Measurements from ENCODE around the gene MMAA.
"Not testable (repeated sequence)": the region's sequence is repeated elsewhere in the genome, so short reads cannot be mapped to it uniquely, and the experiment has no call there.

Gene MMAA

DNA sequence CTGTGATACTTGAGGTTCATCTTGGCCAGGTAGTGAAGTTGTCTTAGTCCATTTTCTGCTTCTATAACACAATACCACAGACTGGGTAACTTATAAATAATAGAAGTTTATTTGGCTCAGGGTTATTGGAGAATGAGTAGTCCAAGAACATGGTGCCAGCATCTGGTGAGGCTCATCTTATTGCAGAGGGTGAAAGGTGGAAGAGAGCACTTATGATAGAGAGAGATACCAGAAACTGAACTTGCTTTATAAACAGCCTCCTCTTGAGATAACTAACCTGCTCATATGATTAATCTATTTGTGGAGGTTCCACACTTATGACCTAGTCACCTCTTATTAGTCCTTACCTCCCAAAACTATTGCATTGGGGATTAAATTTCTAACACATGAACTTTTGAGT, 62.3 kb downstream of the MMAA start:
- Histone ChIP-seq H3K27ac (no peak overlapping the region), H3K9ac (ENCODE audit: insufficient read length) (no peak overlapping the region), H3K36me3 (ENCODE audit: insufficient read depth, low read length) (no peaks in the 10 kb centered on the region), H3K9me3 (ENCODE audit: low read depth, low read length) (no peaks in the 10 kb centered on the region), H3K4me3 (no peak overlapping the region)
- TF ChIP-seq POLR2AphosphoS5 (IDR thresholded peaks at IDR 0.05; ENCODE audit: borderline replicate concordance, low read depth, low read length) (no peak), EZH2 (IDR thresholded peaks at IDR 0.05) (no peak), FOXP2 (optimal IDR thresholded peaks at IDR 0.05; ENCODE audit: control extremely low read depth, extremely low read length, insufficient read depth) (no peak)
- DNase-seq (ENCODE audit: low read depth, low spot score), result no peak

GRCh38 chr4:145681956-145682355, 62.8 kb downstream of the MMAA start:
- H3K9ac ChIP-seq (ENCODE audit: insufficient read length), result no peak overlapping the region
- DNase-seq (ENCODE audit: low read depth, low spot score), result no peak

GRCh38 chr4:145686991-145687390, 67.8 kb downstream of the MMAA start:
- Histone ChIP-seq H3K9me3 (ENCODE audit: low read depth, low read length) (no peaks in the 10 kb centered on the region), H3K4me3 (no peak overlapping the region), H3K36me3 (ENCODE audit: insufficient read depth, low read length) (no peaks in the 10 kb centered on the region), H3K9ac (ENCODE audit: insufficient read length) (no peak overlapping the region), H3K27ac (no peak overlapping the region)
- DNase-seq (ENCODE audit: low read depth, low spot score), result no peak
- TF ChIP-seq POLR2AphosphoS5 (IDR thresholded peaks at IDR 0.05; ENCODE audit: borderline replicate concordance, low read depth, low read length) (no peak), FOXP2 (optimal IDR thresholded peaks at IDR 0.05; ENCODE audit: control extremely low read depth, extremely low read length, insufficient read depth) (no peak), EZH2 (IDR thresholded peaks at IDR 0.05) (no peak)

More at GRCh38 chr4:145681956-145682355, 62.8 kb downstream of the MMAA start:
- Histone ChIP-seq H3K4me3 (no peak overlapping the region), H3K27ac (no peak overlapping the region), H3K9me3 (ENCODE audit: low read depth, low read length) (no peaks in the 10 kb centered on the region), H3K36me3 (ENCODE audit: insufficient read depth, low read length) (no peaks in the 10 kb centered on the region)
- TF ChIP-seq EZH2 (IDR thresholded peaks at IDR 0.05) (no peak), FOXP2 (optimal IDR thresholded peaks at IDR 0.05; ENCODE audit: control extremely low read depth, extremely low read length, insufficient read depth) (no peak)

GRCh38 chr4:145690610-145691009, 71.4 kb downstream of the MMAA start:
- no peaks in the 10 kb centered on the region for H3K9me3 ChIP-seq (ENCODE audit: low read depth, low read length)
- no peak overlapping the region for H3K4me3 ChIP-seq
- no peak for DNase-seq (ENCODE audit: low read depth, low spot score)
- no peak overlapping the region for H3K9ac ChIP-seq (ENCODE audit: insufficient read length)
- TF ChIP-seq EZH2 (IDR thresholded peaks at IDR 0.05), result no peak
- TF ChIP-seq POLR2AphosphoS5 (IDR thresholded peaks at IDR 0.05; ENCODE audit: borderline replicate concordance, low read depth, low read length), result no peak
- TF ChIP-seq FOXP2 (optimal IDR thresholded peaks at IDR 0.05; ENCODE audit: control extremely low read depth, extremely low read length, insufficient read depth), result no peak
- no peaks in the 10 kb centered on the region for H3K36me3 ChIP-seq (ENCODE audit: insufficient read depth, low read length)
- H3K27ac ChIP-seq, result no peak overlapping the region

DNA sequence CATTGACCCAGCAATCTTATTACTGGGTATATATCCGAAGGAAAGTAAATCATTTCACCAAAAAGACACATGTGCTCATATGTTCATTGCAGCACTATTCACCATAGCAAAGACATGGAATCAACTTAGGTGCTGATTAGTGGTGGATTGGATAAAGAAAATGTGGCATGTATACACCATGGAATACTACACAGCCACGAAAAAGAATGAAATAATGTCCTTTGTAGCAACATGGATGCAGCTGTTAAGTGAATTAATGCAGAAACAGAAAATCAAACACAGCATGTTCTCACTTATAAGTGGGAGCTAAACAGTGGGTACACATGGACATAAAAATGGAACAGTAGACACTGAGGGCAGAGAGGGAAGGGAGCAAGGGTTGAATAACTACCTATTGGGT, 72.2 kb downstream of the MMAA start:
- H3K27ac ChIP-seq; H3K9me3 ChIP-seq (ENCODE audit: low read depth, low read length); DNase-seq (ENCODE audit: low read depth, low spot score): not testable (repeated sequence)

DNA sequence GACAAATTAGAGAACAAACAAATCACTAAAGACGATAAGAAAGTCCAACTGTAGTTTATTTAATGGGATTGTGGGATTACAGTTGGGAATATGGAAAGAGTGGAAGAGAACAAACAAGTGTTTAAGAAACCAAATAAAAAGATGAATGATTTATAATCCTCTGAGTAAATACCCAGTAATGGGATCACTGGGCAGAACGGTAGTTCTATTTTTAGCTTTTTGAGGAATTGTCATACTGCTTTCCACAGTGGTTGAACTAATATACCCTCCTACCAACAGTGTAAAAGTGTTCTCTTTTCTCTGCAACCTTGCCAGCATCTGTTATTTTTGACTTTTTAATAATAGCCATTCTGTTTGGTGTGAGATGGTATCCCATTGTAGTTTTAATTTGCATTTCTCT, 75.7 kb downstream of the MMAA start:
- no peak for DNase-seq (ENCODE audit: low read depth, low spot score)
- Histone ChIP-seq H3K4me3 (no peak overlapping the region), H3K27ac (no peak overlapping the region), H3K9me3 (ENCODE audit: low read depth, low read length) (no peaks in the 10 kb centered on the region), H3K36me3 (ENCODE audit: insufficient read depth, low read length) (no peaks in the 10 kb centered on the region), H3K9ac (ENCODE audit: insufficient read length) (no peak overlapping the region)
- TF ChIP-seq EZH2 (IDR thresholded peaks at IDR 0.05) (no peak), FOXP2 (optimal IDR thresholded peaks at IDR 0.05; ENCODE audit: control extremely low read depth, extremely low read length, insufficient read depth) (no peak), POLR2AphosphoS5 (IDR thresholded peaks at IDR 0.05; ENCODE audit: borderline replicate concordance, low read depth, low read length) (no peak)

More for the DNA sequence above, 72.2 kb downstream of the MMAA start:
- H3K36me3 ChIP-seq (ENCODE audit: insufficient read depth, low read length); H3K4me3 ChIP-seq; H3K9ac ChIP-seq (ENCODE audit: insufficient read length): not testable (repeated sequence)

DNA sequence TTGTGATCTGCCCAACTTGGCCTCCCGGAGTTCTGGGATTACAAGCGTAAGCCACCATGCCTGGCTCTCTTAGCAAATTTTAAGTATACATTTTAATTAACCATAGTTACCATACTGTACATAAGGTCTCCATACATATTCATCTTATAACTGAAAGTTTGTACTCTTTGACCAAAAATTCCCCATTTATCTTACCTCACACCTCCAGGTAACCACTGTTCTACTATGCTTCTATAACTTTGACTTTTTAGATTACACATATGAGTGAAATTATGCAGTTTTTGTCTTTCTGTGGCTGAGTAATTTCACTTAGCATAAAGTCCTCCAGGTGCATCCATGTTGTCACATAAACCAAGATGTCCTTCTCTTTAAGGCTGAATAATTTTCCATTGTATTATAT, 78.1 kb downstream of the MMAA start:
- H3K36me3 ChIP-seq (ENCODE audit: insufficient read depth, low read length), result no peaks in the 10 kb centered on the region
- no peaks in the 10 kb centered on the region for H3K9me3 ChIP-seq (ENCODE audit: low read depth, low read length)
- H3K9ac ChIP-seq (ENCODE audit: insufficient read length), result no peak overlapping the region
- H3K4me3 ChIP-seq, result no peak overlapping the region
- TF ChIP-seq FOXP2 (optimal IDR thresholded peaks at IDR 0.05; ENCODE audit: control extremely low read depth, extremely low read length, insufficient read depth), result no peak
- no peak for TF ChIP-seq EZH2 (IDR thresholded peaks at IDR 0.05)
- no peak for TF ChIP-seq POLR2AphosphoS5 (IDR thresholded peaks at IDR 0.05; ENCODE audit: borderline replicate concordance, low read depth, low read length)
- no peak overlapping the region for H3K27ac ChIP-seq
- no peak for DNase-seq (ENCODE audit: low read depth, low spot score)

DNA sequence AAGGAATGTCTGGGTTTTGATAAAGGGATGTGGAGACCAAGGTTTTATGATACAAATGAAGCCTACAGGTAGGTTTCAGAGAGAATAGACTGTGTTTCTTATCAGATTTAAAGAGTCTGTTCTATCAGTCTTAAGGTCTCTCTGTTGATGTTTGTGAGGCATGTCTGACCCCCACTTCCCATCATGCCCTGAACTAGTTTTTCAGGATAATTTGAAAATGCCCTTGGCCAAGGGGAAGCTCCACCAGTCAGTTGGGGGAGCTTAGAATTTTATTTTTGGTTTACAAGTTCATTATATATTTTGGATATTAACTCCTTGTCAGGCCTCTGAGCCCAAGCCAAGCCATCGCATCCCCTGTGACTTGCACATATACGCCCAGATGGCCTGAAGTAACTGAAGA, 79.3 kb downstream of the MMAA start:
- Histone ChIP-seq H3K9me3 (ENCODE audit: low read depth, low read length) (no peaks in the 10 kb centered on the region), H3K36me3 (ENCODE audit: insufficient read depth, low read length) (no peaks in the 10 kb centered on the region), H3K27ac (no peak overlapping the region), H3K4me3 (no peak overlapping the region), H3K9ac (ENCODE audit: insufficient read length) (no peak overlapping the region)
- no peak for DNase-seq (ENCODE audit: low read depth, low spot score)
- TF ChIP-seq POLR2AphosphoS5 (IDR thresholded peaks at IDR 0.05; ENCODE audit: borderline replicate concordance, low read depth, low read length) (no peak), EZH2 (IDR thresholded peaks at IDR 0.05) (no peak), FOXP2 (optimal IDR thresholded peaks at IDR 0.05; ENCODE audit: control extremely low read depth, extremely low read length, insufficient read depth) (no peak)

- Histone ChIP-seq H3K4me3 (no peak overlapping the region), H3K9ac (ENCODE audit: insufficient read length) (no peak overlapping the region), H3K27ac (no peak overlapping the region), H3K36me3 (ENCODE audit: insufficient read depth, low read length) (no peaks in the 10 kb centered on the region), H3K9me3 (ENCODE audit: low read depth, low read length) (no peaks in the 10 kb centered on the region)
- no peak for DNase-seq (ENCODE audit: low read depth, low spot score)
- no peak for TF ChIP-seq POLR2AphosphoS5 (IDR thresholded peaks at IDR 0.05; ENCODE audit: borderline replicate concordance, low read depth, low read length)
- no peak for TF ChIP-seq FOXP2 (optimal IDR thresholded peaks at IDR 0.05; ENCODE audit: control extremely low read depth, extremely low read length, insufficient read depth)
- no peak for TF ChIP-seq EZH2 (IDR thresholded peaks at IDR 0.05)
Observed at GRCh38 chr4:145703850-145704497, 84.8 kb downstream of the MMAA start.
